Effector memory CD8-positive, alpha-beta T cell (primary cell): ENCODE measurements around the gene CAPN13.

ENCODE experiments used
- ATAC-seq: fragments of 150-1000 bp; cut with Tn5 transposase; replicated peaks from 2 replicates; pipeline ENCODE4 v1.10.0; 2021; ENCODE audit warnings: mild to moderate bottlenecking, moderate library complexity
- DNase-seq, 3 experiments: peaks; one replicate each; pipeline ENCODE4 v3.0.0; 2021
- H3K27ac Mint-ChIP-seq, 2 donors: one replicate each; pipeline ENCODE4 v1.8.0; 2022; ENCODE audit warnings: mild to moderate bottlenecking in 2 of 2, mixed read lengths in 2 of 2, moderate library complexity in 2 of 2
- H3K27me3 Mint-ChIP-seq, 2 donors: one replicate each; pipeline ENCODE4 v1.8.0; 2022; ENCODE audit warnings: mixed read lengths in 2 of 2
- H3K36me3 Mint-ChIP-seq: one replicate; pipeline ENCODE4 v1.8.0; 2022; ENCODE audit warnings: mild to moderate bottlenecking, moderate library complexity, mixed read lengths; ENCODE audit not compliant: insufficient read depth
- H3K4me1 Mint-ChIP-seq, 2 donors: one replicate each; pipeline ENCODE4 v1.8.0; 2022; ENCODE audit warnings: low read depth in 2 of 2, mixed read lengths in 2 of 2
- H3K4me3 Mint-ChIP-seq, 2 donors: one replicate each; pipeline ENCODE4 v1.8.0; 2022; ENCODE audit warnings: mild to moderate bottlenecking in 2 of 2, mixed read lengths in 2 of 2, moderate library complexity in 2 of 2
- H3K9me3 Mint-ChIP-seq, 2 donors: one replicate each; pipeline ENCODE4 v1.8.0; 2022; ENCODE audit warnings: mixed read lengths in 2 of 2

CAPN13 gene

DNA sequence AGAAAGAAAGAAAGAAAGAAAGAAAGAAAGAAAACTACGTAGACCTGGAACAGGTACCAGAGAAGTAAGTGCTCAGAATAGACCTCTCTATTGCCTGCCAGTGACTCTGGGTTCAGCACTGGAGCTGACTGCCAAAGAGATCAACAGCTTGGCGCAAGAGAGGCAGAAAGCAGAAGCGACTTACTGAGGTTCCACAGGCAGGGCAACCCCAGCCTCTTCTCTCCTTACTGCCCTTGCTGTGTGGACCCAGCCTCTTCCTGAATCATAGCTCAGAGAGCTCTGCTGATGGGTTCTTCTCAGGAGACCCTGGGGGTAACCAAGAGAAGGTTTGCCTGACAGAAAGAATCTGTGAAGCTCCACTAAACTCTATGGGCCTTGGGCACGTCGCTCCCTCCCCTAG is 7.1 kb downstream of the CAPN13 start:
- ATAC-seq (no peak), DNase-seq (no peak)
- no peaks in the 10 kb centered on the region for H3K36me3 Mint-ChIP-seq
- no peak overlapping the region for H3K4me3 Mint-ChIP-seq
- H3K4me1 Mint-ChIP-seq = peaks cover 0 to 2% of the 10 kb centered on the region in 2 donors
- H3K27ac Mint-ChIP-seq = no peak overlapping the region
- no peaks in the 10 kb centered on the region for H3K9me3 Mint-ChIP-seq
- H3K27me3 Mint-ChIP-seq = peaks cover 20 to 57% of the 10 kb centered on the region in 2 donors

DNA sequence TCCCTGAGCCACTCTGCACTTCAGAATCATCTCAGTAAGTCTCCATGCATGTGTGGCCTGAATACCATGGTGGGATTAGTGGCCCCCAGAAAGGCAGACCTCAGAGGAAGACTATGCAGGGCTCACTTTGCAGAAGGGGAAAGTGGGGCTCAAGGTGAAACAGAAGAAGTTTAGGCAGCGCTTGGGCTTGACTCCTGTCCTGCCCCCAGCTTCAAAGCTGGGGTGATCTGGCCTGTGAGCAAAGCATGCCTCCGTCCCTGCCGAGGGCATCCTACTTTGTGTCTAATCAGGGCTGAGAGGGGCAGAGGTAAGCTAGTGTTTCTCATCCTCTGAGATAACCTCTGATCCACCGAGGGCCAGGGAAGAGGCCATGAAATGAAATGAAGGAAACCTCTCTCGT is 7.9 kb downstream of the CAPN13 start:
- H3K27ac Mint-ChIP-seq = no peak overlapping the region
- no peak overlapping the region for H3K4me3 Mint-ChIP-seq
- no peaks in the 10 kb centered on the region for H3K36me3 Mint-ChIP-seq
- H3K9me3 Mint-ChIP-seq = no peaks in the 10 kb centered on the region
- ATAC-seq = no peak
- peaks cover 0 to 2% of the 10 kb centered on the region in 2 donors for H3K4me1 Mint-ChIP-seq
- DNase-seq = no peak
- H3K27me3 Mint-ChIP-seq = peaks cover 20 to 50% of the 10 kb centered on the region in 2 donors

DNA sequence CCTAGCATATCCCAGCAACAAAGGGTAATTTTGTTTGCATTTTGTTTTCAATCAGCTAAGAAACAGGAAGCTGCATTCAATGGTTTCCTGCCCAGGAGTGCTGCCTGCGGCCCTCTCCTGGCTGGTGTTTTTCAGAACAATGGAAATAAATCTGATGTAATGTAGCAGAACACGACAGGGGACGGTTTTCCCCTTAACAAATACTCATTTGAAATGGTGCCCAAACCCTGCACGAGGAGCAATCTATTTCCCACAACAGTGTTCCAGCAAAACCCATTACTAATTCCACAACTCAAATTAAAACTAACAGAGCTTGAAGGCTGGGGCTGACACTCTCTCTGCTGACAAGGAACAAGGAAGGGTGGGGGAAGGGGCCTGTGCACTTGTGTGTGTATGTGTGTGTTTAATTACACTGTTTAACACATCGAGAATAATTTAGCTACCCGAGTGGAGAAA is 8.7 kb downstream of the CAPN13 start:
- Mint-ChIP-seq H3K27ac (no peak overlapping the region), H3K4me3 (no peak overlapping the region), H3K36me3 (no peaks in the 10 kb centered on the region), H3K27me3 (peaks cover 20 to 55% of the 10 kb centered on the region in 2 donors), H3K9me3 (no peaks in the 10 kb centered on the region), H3K4me1 (peaks cover 0 to 2% of the 10 kb centered on the region in 2 donors)
- DNase-seq (no peak), ATAC-seq (no peak)

GRCh38 chr2:30797381-30798015 is 9.7 kb downstream of the CAPN13 start:
- Mint-ChIP-seq H3K4me3 (no peak overlapping the region), H3K9me3 (no peaks in the 10 kb centered on the region), H3K27me3 (peaks cover 11 to 47% of the 10 kb centered on the region in 2 donors), H3K27ac (no peak overlapping the region), H3K4me1 (peaks cover 0 to 2% of the 10 kb centered on the region in 2 donors), H3K36me3 (no peaks in the 10 kb centered on the region)
- DNase-seq = no peak
- no peak for ATAC-seq

DNA sequence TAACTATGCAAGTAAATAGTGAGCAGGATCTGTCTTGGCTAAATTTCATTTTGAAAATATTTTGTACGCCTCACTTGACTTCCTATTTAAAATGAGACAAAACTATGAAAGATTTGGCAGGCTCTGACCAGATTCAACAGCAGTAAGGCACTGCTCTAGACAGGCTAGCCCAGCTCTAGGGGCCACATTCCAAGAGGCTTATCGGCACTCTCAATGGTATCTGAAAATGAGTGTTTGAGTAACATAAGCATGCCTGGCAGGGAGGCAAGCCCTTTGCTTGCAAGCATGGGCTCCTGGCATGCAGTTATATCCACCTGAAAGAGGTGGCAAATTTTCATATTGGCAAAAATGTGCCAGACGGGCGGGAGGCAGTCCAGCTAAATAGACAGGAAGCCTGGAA is 10.5 kb downstream of the CAPN13 start:
- DNase-seq (no peak), ATAC-seq (no peak)
- Mint-ChIP-seq H3K4me1 (peaks cover 0 to 2% of the 10 kb centered on the region in 2 donors), H3K27ac (no peak overlapping the region), H3K36me3 (no peaks in the 10 kb centered on the region), H3K4me3 (no peak overlapping the region), H3K9me3 (no peaks in the 10 kb centered on the region), H3K27me3 (peaks cover 12 to 50% of the 10 kb centered on the region in 2 donors)

- no peak overlapping the region for H3K27ac Mint-ChIP-seq
- H3K4me3 Mint-ChIP-seq = no peak overlapping the region
- DNase-seq = no peak
- H3K27me3 Mint-ChIP-seq = peaks cover 34 to 59% of the 10 kb centered on the region in 2 donors
- ATAC-seq = no peak
- no peaks in the 10 kb centered on the region for H3K9me3 Mint-ChIP-seq
- H3K4me1 Mint-ChIP-seq = no peaks in the 10 kb centered on the region
- no peaks in the 10 kb centered on the region for H3K36me3 Mint-ChIP-seq
Observed at GRCh38 chr2:30792521-30792920, 14.7 kb downstream of the CAPN13 start.

GRCh38 chr2:30790879-30791278 is 16.4 kb downstream of the CAPN13 start:
- Mint-ChIP-seq H3K4me3 (no peak overlapping the region), H3K36me3 (no peaks in the 10 kb centered on the region), H3K9me3 (no peaks in the 10 kb centered on the region), H3K27me3 (peaks cover 48 to 65% of the 10 kb centered on the region in 2 donors), H3K27ac (no peak overlapping the region), H3K4me1 (no peaks in the 10 kb centered on the region)
- no peak for ATAC-seq
- no peak for DNase-seq

DNA sequence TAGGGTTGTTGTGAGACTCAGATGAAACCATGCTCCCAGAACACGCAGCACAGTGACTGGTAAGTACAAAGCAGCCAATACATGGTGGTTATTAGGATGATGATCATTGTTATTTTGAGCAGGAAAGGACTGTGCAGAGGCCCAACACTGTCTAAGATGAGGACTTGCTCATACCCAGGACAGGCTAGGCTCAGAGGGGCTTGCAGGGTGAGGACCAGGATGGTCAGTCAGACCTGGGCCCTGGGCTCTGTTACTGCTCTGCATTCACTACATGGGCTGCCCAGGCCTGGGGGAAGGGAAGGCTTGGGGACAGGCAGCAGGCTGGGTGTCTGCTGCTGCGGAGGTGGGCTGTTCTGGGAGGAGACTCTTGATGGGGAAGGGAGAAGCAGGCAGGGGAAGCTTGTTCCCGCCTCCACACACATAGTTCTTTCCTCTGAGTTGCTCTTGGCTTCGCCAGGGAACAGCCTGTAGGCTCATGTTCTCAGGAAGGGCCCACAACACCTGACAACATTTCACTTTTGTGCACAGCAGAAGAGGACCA is 17.5 kb downstream of the CAPN13 start:
- H3K27me3 Mint-ChIP-seq = peaks cover 56 to 76% of the 10 kb centered on the region in 2 donors
- DNase-seq (no peak), ATAC-seq (no peak)
- H3K9me3 Mint-ChIP-seq = no peaks in the 10 kb centered on the region
- H3K4me1 Mint-ChIP-seq = no peaks in the 10 kb centered on the region
- H3K4me3 Mint-ChIP-seq = no peak overlapping the region
- no peaks in the 10 kb centered on the region for H3K36me3 Mint-ChIP-seq
- no peak overlapping the region for H3K27ac Mint-ChIP-seq

- ATAC-seq (no peak), DNase-seq (no peak)
- H3K36me3 Mint-ChIP-seq = no peaks in the 10 kb centered on the region
- H3K4me3 Mint-ChIP-seq = no peak overlapping the region
- no peaks in the 10 kb centered on the region for H3K9me3 Mint-ChIP-seq
- no peak overlapping the region for H3K27ac Mint-ChIP-seq
- no peaks in the 10 kb centered on the region for H3K4me1 Mint-ChIP-seq
- peaks cover 68 to 85% of the 10 kb centered on the region in 2 donors for H3K27me3 Mint-ChIP-seq
Observed at GRCh38 chr2:30786923-30787685, 20.1 kb downstream of the CAPN13 start.

- Mint-ChIP-seq H3K4me1 (no peaks in the 10 kb centered on the region), H3K4me3 (no peak overlapping the region), H3K27me3 (peaks cover 57 to 73% of the 10 kb centered on the region in 2 donors), H3K36me3 (no peaks in the 10 kb centered on the region), H3K27ac (no peak overlapping the region), H3K9me3 (no peaks in the 10 kb centered on the region)
- DNase-seq (no peak), ATAC-seq (no peak)
Observed at GRCh38 chr2:30784682-30785081, 22.6 kb downstream of the CAPN13 start.

GRCh38 chr2:30781961-30782533 is 25.2 kb downstream of the CAPN13 start:
- H3K4me3 Mint-ChIP-seq = no peak overlapping the region

DNA sequence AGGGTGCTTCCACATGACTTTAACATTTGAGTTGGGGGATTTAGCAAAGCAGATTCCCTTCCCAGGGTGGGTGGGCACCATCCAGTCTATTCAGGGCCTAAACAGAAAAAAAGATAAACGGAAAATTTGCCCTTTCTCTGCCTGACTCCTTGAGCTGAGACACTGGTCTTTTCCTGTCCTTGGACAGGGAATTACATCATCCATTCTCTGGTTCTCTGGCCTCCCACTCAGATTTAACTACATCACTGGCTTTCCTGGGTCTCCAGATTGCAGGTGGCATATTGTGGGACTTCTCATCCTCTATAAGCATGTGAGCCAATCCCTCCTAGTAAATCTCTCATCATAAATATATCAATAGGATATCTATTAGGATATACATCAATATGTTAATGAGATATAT is 25.8 kb downstream of the CAPN13 start:
- ATAC-seq = no peak
- H3K27ac Mint-ChIP-seq = no peak overlapping the region
- DNase-seq = no peak
- H3K4me3 Mint-ChIP-seq = no peak overlapping the region
- peaks cover 47 to 81% of the 10 kb centered on the region in 2 donors for H3K27me3 Mint-ChIP-seq
- no peaks in the 10 kb centered on the region for H3K9me3 Mint-ChIP-seq
- no peaks in the 10 kb centered on the region for H3K36me3 Mint-ChIP-seq
- no peaks in the 10 kb centered on the region for H3K4me1 Mint-ChIP-seq

More at GRCh38 chr2:30781961-30782533, 25.2 kb downstream of the CAPN13 start:
- Mint-ChIP-seq H3K9me3 (no peaks in the 10 kb centered on the region), H3K27ac (no peak overlapping the region), H3K36me3 (no peaks in the 10 kb centered on the region), H3K27me3 (peaks cover 51 to 81% of the 10 kb centered on the region in 2 donors), H3K4me1 (no peaks in the 10 kb centered on the region)
- no peak for ATAC-seq
- DNase-seq = no peak

GRCh38 chr2:30780776-30781330 is 26.4 kb downstream of the CAPN13 start:
- Mint-ChIP-seq H3K9me3 (no peaks in the 10 kb centered on the region), H3K36me3 (no peaks in the 10 kb centered on the region), H3K27me3 (peaks cover 41 to 76% of the 10 kb centered on the region in 2 donors), H3K27ac (no peak overlapping the region), H3K4me3 (no peak overlapping the region), H3K4me1 (no peaks in the 10 kb centered on the region)
- no peak for ATAC-seq
- no peak for DNase-seq
